ENCODE data around the gene HS3ST1.

HS3ST1 gene

DNA sequence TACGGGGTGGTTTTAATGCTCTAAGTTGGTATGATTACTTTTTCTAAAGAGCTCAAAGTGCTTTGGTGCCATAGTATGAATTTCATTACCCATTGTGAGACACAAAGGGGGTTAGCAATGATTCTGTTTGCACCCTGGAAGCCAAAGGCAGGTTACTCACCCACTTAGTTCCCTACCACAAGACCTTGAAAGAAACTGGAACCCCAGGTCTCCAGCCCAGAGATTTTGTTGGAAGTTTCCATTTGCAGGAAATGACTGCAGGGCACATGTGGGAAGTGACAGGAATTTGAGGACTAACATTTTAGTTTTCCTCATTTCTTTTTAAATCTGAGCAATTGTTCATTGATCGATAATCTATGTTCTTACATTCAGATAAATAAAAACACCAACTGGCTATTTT lies 1.8 kb upstream of the HS3ST1 start:
- no peak for DNase-seq

DNA sequence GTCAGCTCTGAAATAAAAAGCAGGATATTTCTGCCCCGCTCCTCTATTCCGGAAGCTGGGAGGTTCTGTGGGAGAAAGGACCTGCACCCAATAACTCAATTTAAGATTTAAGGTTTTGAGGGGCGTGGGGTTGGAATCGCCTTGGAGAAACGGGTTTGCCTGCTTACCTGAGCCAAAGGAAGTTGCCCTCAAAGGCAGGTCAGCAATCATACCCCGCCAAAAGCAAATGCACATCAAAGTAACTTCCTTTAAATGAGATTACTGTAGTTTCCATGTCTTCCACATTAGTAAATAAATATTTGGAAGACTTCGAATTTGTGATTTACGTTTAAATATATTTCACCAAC lies 978 bp upstream of the HS3ST1 start:
- no peak for DNase-seq

DNA sequence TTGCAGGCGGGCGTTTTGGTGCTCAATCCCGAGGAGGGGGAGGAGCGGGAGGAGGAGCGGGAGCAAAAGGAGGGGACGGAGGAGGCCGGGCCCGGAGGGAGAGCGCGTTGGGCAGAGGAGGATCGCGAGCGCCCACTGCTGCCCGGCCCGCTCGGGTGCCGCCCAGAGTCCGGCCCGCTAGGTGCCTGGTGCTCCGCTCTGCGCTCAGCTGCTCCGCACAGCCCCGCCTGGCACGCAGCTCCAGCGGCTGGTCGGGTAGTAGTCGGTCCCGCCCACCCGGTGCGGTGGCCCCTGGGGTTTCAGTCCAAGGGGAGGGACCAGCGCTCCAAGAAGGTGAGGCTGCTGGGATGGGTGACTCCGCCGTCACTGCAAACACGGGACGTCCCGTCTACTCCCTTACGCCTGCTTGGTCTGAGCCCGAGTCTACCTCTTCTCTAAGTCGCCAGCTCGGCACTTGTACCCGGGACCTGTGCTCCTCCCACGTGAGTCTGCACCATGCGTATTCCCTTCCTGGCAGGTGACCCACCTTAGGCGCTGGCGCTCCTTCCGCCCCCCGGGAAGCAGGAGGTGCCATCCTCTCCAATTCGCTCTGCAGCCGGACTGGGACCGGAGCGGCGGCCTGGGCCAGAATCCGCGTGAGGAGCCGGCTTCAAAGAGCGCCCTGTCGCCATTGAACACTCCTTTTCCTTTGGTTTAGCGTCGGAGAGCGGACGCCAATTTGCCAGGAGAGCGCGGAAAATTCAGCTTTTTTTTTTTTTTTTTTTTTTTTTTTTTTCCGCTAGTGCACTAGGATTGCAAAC lies 405 bp upstream of the HS3ST1 start:
- peak; percentile 81 for DNase-seq

DNA sequence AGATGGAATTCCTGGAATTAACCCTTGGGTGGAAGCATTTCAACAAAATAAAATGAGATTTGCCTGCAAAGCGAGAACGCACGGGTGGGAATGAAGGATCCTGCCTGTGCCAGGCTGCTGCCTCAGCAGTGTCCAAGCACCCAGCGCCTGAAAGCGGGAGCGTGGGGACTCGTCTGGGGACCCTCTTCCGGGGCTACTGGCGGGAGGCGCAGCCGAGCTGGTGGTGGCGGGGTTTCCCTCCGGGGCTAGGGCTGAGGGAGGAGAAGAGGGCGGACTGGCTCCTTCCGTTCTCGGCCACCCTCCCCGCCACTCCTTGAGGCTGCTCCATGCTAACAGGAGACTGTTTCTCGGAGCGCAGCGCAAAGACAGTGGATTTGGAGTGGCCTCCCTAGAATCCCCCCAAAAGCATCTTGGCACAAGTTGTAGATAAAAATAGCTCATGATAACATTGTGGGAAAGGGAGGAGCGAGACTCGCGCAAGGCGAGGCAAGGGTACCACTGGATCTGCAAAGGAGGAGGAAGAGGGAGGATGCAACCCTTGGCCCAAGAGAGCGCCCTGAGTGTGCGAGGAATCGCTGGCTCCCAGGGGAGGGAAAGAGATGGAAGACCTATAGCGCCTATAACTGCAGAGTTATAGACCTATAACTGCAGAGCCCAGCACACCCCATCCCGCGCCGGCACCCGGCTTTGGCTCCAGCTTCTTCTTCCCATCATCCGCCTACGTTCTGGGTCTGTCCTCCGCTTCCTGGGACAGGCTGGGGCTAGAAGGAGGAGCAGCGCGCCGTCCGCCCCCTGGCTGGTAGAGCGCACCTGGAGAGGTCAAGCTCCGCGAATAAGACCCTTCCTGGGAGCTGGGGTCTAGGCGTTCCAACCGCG lies 1.3 kb downstream of the HS3ST1 start:
- no peak for DNase-seq

DNA sequence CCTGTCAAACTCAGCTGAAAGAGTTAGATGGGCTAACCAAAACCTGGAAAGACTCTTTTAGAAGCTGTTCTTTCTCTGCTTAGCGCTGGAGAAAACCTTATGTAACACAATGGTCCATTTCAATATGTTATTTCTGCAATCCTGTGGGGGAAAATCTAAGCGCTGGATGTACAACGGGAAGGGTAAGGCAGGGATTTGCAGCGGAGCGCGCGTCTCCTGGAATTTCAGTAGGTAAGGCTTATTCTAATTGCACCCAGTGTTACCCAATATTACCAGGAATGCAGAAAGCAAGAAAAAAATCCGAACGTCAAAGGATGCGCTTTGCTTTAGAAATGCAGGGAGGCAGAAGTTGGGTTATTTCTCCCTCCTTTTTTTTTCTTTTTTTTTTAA lies 2.0 kb downstream of the HS3ST1 start:
- no peak for DNase-seq

DNA sequence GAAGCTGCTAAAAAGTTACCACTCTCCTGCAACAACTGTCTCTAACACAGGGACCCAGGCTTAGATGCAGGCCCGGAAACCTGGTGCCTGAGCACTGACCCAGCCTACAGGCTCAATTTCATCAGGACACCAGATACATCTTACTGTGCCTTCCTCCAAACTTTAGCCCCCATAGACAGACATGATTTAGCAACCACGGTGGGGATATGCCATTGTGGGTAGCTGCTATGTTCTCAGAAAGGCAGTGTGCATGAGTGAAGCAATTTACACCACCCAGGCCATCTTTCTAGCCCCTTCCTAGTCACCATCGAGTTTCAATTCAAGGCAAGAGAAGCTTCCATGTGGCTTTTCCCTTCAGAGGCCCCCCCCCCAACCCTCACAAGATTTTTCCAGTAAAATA lies 2.7 kb downstream of the HS3ST1 start:
- no peak for DNase-seq

DNA sequence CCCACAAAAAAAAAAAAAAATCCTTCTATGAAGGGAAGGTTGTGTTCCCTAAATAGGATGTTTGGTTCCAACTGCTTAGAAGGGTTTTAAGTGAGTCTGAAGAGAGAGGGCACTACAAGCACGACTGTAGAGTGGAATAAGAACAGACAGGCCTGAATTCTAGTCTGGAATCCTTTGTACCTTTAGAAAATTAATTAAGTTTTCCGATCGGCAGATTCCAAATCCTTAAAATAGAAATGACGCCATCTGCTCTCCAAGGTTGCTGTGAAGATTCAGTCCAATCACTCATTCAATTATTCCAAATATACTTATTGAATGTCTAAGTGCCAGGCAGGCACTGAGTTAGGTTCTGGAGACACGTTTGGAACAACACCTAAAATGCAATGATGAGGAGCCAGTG lies 3.8 kb downstream of the HS3ST1 start:
- no peak for DNase-seq

DNA sequence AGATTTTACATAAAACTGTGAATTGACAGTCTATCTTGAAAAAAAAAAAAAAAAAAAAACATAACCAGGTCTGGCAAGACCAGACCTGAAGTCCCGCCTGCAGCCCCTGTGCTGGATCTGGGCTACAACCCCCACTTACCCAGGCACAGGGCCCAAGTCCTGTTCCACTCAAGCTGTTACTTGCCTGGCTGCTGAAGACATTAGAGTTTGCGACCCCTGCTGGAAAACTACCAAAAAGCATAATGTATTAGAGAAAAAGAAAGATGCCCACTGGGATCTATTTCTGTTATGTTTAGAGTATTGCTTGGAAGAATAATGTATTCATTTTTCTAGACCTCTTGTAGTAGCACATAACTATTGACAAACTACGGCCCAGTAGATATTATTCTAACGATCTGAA lies 4.7 kb downstream of the HS3ST1 start:
- DNase-seq, result peak; percentile 11

DNA sequence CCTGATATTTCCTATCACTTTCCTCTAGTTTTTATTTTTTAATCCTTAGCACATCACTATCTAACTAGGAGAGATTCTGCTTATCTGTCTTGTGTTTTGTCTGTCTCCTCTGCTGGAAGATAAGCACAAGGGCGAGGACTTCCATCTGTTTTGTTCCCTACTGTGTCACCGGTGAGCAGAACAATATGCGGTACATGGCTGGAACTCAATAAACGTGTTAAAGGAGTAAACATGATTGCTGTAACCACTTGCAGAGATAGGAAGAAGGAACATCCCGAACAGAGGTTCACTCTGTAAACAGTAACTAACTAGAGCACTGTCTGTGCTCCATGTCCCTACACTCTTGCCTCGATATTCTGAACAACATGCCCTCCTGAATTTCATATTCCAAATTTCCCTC lies 5.2 kb downstream of the HS3ST1 start:
- no peak for DNase-seq

DNA sequence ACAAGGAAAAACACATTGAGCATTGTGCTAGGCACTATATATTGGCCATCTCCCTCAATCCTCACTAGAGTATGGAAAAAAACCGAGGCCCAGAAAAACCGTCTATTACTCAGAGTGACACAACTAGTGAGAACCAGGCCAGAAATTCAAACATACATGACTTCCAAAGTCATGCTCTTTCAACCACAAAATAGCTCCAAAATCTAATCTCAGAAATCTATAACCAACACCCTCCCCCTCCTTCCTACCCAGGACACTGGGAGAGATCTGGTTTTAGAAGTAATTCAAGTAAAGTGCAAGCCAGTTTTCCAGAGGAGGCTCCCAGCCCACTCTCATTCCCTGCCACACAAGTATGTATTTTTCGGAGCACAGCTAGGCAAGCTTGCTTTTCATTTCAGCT lies 7.6 kb downstream of the HS3ST1 start:
- no peak for DNase-seq

DNA sequence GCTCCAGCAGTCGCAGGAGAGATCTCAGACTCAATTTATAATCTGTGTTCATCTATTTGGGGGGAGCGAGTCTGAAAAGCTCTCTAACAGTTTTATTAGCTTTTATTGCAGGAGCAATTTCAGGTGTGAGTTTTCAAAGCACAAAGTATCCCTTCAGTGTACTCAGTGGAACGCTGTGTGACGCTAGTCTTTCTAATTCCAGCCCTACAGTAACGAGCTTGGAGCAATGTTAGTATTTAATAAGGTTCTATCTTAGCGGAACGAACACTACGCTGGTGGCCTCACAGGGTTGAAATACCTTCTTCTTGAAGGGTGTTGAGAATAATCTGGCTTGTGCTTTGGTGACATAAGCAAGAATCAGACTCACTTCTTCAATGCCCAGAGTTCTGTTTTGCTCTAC lies 8.4 kb downstream of the HS3ST1 start:
- DNase-seq, result no peak

DNA sequence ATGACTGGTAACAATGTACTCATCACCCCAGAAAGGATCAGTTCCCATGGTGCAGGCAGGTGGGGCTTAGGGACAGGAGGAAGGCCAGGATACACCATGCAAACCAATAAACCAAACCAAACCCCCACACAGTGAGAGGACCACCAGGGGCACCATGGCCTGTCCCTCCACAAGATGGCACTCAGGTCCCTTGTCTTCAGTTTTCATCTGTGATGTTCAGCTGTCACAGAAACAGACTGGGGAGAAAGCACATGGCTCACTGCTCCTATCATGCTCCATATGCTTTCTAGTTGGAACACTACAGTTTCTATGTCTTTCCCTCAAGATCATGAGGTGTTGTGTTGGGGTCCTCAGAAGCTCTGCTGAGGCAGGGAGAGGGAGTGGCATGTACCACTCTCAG lies 10.1 kb downstream of the HS3ST1 start:
- DNase-seq, result peak; percentile 6

DNA sequence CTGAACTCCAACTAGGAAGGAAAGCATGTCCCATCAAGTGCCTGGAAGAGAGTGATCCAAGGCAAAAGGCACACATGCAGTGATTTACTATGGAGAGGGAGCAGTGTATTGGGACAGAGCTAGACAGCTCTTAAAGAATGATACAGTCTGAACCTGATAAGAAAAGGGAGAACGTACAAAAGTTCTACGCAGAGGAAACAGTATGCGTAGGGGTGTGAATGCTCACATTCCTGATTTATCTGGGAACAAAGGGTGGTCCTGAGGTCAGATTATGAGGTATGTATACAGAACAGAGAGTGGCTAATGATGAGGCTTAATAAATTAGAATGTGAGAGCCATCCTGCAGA lies 12.0 kb downstream of the HS3ST1 start:
- DNase-seq, result no peak

DNA sequence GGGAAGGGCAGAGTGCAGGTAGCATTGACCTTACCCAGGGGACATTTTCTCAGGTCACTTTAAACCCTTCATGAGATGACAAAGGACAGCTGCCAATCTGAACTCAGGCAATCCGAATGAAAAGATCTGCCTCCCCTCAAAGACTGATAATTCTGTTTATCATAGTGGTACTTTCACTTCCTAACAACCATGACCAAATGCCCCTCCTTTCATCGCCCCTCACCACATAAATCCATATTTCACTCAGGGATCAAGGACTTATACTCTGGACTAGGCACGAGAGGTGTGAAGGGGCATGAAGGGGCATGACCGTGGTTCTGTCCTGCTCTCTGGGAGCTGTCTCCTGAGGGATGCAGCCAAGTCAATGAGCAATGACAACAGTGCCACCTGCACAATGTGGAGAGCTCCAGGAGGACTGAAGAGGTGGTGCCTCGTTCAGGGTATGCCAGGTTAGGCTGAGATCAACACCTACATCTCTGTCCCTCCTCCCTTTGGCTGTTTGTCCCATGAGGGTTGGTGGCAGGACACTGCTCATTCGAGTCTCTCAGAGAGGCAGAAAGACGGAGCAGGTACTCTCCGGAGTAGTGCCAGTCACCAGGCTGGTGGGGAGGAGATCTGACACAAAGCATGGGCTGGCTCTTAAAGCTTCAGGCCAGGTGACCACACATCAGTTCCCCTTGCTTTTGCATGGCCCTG lies 12.5 kb downstream of the HS3ST1 start:
- no peak for DNase-seq

DNA sequence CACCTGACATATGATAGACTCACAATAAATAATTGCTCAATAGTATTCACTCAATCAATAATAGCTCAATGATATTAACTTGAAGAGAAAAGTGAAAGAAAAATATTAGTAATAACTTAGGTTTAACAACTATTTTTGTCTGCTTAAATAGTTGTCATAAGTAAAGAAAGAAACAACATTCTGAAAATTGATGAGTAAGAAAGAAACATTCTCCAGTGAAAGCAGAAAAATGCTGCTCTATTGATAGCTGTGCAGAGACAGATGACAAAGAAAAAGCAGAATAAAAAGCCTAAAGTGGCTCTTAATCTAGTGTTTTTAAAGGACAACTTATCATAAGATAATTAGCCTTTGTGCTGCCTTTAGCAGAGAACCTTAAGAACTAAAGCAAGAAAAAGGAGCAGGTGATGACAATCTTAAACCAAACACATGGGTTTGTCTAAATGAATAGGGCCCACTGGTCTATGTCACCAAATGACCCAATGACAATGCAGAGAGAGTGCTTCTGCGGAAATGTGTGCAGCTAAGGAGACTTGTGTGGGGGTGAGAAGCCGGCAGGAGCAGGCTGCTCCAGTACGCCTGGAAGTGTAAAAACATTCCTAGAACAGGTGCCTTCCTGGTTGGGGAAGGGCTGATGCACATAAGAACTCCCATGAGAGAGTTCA lies 13.2 kb downstream of the HS3ST1 start:
- DNase-seq, result no peak

DNA sequence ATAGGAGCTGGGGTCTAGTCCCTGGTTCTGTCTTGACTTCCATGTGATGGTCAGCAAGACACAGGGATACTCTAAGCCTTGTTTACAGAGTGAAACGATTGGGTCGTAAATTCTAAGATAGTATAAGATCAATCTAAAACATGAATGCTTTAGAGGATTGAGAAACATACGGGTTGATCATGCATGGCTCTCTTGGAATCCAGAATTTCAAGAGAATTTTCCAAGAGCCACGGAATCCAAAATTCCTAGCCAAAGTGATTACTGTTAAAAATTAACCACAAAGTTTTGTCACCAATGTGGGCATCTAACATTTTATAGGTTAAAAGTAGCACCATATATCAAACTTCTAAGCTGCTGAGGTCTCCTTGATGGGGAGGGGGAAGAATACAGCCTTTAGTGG lies 16.5 kb downstream of the HS3ST1 start:
- no peak for DNase-seq

DNA sequence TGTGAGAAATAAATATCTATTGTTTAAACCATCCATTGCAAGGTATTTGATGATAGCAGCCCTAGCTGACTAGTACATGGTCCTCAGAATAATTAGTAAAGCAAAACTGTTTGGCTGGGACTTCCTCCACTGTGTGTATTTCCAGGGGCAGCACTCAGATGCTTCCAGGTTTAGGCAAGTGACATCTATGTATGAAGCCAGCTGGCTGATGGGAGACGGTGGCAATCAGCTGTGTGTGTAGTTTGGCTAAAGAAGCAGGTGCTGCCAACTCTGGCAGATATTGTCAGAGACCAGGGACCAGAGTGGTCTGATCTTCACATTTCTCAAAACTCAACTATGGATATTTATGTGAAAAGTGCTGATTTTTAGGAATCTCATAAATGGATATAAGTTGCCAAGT lies 19.1 kb downstream of the HS3ST1 start:
- no peak for DNase-seq

DNA sequence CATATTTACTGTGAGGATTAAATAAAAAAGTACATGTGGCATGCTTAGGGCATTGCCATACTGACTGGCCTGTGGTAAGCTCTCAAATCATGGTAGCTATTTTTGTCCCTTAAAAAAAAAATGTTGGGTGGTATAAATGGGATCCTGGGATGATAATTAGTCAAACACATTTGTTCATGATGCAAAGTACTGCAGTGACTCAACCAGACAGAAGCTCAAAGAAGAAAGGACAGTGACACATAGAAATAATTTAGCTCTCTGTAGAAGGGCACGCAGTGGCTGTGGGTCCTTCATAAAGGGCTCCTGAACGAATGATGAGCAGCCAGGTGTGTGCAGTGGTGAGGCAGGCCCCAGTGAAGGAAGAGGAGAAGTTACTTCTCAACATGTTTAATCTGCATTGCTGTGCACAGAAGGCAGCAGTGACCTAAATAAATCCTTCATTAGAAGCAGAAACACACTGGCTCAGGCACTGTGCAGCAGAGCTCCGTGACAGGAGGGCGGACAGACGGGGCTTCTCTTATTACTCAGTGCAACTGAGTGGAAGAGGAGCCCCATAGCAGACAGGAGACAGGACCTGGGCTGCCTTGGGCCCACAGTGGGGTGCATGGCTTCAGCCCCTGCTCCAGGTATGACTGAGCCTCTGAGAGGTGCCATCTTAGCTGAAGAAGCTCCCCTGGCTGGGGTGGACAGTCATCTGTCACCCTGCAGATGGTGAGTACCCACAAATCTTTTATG lies 20.3 kb downstream of the HS3ST1 start:
- DNase-seq, result no peak

DNA sequence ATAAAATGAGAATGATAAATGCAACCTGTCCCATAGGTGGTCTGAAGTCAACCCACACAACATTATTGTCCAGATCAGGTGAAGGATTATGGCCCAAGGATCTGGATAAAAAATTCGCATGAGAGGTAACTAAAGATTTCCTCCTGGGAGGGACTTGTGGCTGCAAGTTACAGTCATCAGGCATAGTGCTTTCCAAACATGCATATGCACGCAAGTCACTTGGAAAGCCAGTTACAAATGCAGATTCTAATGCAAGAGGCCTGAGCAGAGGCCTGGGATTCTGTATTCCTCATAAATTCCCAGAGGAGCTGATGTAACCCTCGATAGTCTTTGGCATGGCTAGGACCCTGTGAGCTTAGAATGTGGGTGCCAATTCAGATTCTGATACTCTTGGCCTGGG lies 21.1 kb downstream of the HS3ST1 start:
- no peak for DNase-seq

DNA sequence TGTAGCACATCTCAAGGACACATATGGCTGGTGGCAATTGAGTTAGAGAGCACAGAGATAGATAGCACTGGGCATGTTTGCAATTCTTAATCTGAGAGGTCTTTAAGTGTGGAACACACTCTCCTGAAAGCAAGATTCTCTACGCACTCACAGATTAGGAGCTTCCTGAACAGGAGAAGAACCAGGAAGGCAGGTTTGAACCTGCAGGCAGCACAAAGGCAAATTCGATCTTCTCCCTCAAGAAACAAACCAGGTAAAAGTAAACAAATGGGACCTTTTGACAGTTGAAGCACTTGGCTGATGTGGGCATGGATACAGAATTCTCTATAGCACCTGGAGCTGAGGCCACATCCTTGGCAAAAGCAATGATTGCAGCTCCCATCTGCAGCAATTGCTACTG lies 24.3 kb downstream of the HS3ST1 start:
- no peak for DNase-seq

DNA sequence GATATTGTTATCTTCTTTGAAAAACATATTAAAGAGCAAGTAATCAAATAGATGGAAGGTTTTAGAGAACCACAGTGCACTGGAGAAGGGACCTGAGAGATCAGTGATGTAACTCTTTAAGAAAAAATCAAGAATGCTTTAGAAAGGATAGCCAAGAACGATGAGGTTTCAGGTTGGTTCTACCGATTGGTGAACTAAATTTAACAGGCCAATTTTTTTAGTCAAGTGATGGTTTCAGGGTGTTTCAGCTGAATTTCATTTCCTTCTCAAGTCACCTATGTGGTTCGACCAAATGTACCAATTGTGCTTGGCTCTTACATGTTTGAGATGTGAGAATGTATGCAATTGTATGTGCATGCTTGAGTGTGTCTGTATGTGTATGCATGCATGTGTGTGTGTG lies 26.5 kb downstream of the HS3ST1 start:
- DNase-seq, result no peak

DNA sequence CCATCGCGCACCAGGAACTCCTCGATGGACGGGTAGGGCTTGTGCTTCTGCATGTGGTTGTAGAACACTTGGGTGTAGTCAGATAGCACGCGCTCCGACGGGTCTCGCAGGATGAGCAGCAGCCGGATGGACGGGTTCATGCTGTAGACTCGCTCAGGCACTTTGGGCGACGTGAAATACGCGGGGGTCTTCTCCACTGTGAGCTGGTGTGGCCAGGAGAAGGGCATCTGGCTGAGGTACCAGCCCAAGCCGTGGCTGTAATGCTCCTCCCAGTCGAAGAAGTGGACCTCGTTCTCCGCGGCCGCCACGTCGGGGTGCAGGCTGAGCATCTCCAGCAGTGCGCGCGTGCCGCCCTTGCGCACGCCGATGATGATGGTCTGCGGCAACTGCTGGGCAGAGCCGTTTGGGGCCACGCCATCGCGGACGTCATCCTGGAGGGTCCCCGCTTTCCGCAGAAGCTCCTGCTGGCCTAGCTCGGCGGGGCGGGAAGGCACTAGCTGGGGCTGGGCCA lies 29.2 kb downstream of the HS3ST1 start:
- no peak for DNase-seq
